ENCODE data around the gene MDM1.

DNA sequence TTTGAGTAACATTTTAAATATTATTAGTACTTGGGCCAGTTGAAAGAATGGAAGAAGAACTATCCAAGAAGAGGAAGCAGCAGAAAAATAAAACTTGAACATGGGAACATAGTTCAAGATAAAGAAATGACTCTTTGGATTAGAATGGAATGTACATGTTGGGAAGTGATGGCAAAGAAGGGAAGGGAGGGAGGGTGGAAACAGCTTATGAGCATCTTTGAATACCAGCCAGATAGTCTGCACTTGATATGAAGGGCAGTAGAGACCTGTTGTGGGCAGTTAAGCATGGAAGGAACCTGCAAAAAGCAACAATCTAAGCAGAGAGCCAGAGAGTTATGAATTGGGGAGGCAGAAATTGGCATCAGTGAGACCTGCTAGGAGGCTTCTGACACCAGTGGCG lies 68.8 kb downstream of the MDM1 start:
- TF ChIP-seq POLR2AphosphoS5 (IDR thresholded peaks at IDR 0.05), result no peak
- TF ChIP-seq, protein P1, sequence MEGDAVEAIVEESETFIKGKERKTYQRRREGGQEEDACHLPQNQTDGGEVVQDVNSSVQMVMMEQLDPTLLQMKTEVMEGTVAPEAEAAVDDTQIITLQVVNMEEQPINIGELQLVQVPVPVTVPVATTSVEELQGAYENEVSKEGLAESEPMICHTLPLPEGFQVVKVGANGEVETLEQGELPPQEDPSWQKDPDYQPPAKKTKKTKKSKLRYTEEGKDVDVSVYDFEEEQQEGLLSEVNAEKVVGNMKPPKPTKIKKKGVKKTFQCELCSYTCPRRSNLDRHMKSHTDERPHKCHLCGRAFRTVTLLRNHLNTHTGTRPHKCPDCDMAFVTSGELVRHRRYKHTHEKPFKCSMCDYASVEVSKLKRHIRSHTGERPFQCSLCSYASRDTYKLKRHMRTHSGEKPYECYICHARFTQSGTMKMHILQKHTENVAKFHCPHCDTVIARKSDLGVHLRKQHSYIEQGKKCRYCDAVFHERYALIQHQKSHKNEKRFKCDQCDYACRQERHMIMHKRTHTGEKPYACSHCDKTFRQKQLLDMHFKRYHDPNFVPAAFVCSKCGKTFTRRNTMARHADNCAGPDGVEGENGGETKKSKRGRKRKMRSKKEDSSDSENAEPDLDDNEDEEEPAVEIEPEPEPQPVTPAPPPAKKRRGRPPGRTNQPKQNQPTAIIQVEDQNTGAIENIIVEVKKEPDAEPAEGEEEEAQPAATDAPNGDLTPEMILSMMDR (IDR thresholded peaks at IDR 0.05 in 8 of 11, conservative IDR thresholded peaks at IDR 0.05 in 3 of 11), result no peak
